HepG2 (cell line): Measurements from ENCODE around the gene SCGB1D2.

ENCODE experiments used
- BRCA1 ChIP-seq: sonication (generic); formaldehyde crosslinking; IDR thresholded peaks from 2 replicates; pipeline ENCODE4 v1.4.0; 2020; ENCODE audit warnings: missing genetic modification reagents
- CTCF ChIP-seq: sonication (generic); formaldehyde crosslinking; IDR thresholded peaks from 2 replicates; pipeline ENCODE4 v1.5.0; 2020; ENCODE audit warnings: mild to moderate bottlenecking, missing genetic modification reagents, moderate library complexity
- EP300 ChIP-seq, 3 experiments: sonication (generic) in 1 of 3; formaldehyde crosslinking in 1 of 3; IDR thresholded peaks; 2 replicates each; pipeline versions ENCODE4 v1.5.1 to v1.6.1; 2011 to 2020; ENCODE audit warnings: low read depth in 2 of 3, low read length in 2 of 3, borderline replicate concordance in 1 of 3, improper control_type of control experiment in 1 of 3, mild to moderate bottlenecking in 1 of 3, missing genetic modification reagents in 1 of 3, moderate library complexity in 1 of 3
- GATAD2A ChIP-seq: IDR thresholded peaks from 2 replicates; pipeline ENCODE4 v1.6.1; 2016
- POLR2A ChIP-seq, 2 experiments: IDR thresholded peaks; 2 replicates each; pipeline ENCODE4 v1.6.1; 2011; ENCODE audit warnings: low read depth in 2 of 2, low read length in 2 of 2, mild to moderate bottlenecking in 1 of 2, moderate library complexity in 1 of 2; ENCODE audit not compliant: insufficient read depth in 1 of 2
- POLR2AphosphoS2 ChIP-seq: IDR thresholded peaks from 2 replicates; pipeline ENCODE4 v1.6.1; 2011; ENCODE audit warnings: low read depth, low read length, improper control_type of control experiment
- POLR2AphosphoS5 ChIP-seq: IDR thresholded peaks from 2 replicates; pipeline ENCODE4 v1.6.1; 2012; ENCODE audit warnings: low read depth, low read length
- RBAK ChIP-seq: sonication (generic); formaldehyde crosslinking; IDR thresholded peaks from 2 replicates; pipeline ENCODE4 v1.5.1; 2020; ENCODE audit warnings: mild to moderate bottlenecking, missing genetic modification reagents
- ZBTB49 ChIP-seq: sonication (generic); formaldehyde crosslinking; IDR thresholded peaks from 2 replicates; pipeline ENCODE4 v1.4.0; 2020; ENCODE audit warnings: missing genetic modification reagents, borderline replicate concordance
- ZNF225 ChIP-seq: sonication (generic); formaldehyde crosslinking; IDR thresholded peaks from 2 replicates; pipeline ENCODE4 v1.4.0; 2020; ENCODE audit warnings: mild to moderate bottlenecking, missing genetic modification reagents
- ZZZ3 ChIP-seq: sonication (generic); formaldehyde crosslinking; IDR thresholded peaks from 2 replicates; pipeline ENCODE4 v1.4.0; 2020; ENCODE audit warnings: missing genetic modification reagents, mild to moderate bottlenecking, borderline replicate concordance
- TF ChIP-seq, protein P1 (sequence below): sonication (generic); formaldehyde crosslinking; IDR thresholded peaks from 2 replicates; pipeline ENCODE4 v1.5.1; 2020; ENCODE audit warnings: mild to moderate bottlenecking, missing genetic modification reagents, moderate library complexity

DNA sequence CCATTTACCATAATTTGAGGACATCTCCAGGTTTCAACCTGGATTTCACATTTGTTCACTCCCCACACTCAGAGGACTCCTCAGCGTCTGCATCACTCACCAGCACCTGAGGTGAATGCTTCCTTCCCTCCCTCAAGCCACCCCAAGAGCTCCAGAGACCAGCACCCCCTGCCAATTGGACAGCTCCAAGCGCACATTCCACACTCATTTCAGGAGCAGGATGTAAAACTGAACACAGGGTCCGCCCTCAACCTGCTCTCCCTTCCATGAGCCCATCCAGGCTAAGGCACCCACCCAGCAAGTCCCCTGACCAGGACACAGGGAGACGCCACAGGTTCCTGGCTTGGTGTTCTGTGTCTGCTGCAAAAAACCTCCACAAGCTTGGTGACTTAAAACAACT is 48.1 kb upstream of the SCGB1D2 start:
- no peak for TF ChIP-seq POLR2AphosphoS2
- no peak for TF ChIP-seq GATAD2A (CRISPR knock-in tag)
- TF ChIP-seq, protein P1, sequence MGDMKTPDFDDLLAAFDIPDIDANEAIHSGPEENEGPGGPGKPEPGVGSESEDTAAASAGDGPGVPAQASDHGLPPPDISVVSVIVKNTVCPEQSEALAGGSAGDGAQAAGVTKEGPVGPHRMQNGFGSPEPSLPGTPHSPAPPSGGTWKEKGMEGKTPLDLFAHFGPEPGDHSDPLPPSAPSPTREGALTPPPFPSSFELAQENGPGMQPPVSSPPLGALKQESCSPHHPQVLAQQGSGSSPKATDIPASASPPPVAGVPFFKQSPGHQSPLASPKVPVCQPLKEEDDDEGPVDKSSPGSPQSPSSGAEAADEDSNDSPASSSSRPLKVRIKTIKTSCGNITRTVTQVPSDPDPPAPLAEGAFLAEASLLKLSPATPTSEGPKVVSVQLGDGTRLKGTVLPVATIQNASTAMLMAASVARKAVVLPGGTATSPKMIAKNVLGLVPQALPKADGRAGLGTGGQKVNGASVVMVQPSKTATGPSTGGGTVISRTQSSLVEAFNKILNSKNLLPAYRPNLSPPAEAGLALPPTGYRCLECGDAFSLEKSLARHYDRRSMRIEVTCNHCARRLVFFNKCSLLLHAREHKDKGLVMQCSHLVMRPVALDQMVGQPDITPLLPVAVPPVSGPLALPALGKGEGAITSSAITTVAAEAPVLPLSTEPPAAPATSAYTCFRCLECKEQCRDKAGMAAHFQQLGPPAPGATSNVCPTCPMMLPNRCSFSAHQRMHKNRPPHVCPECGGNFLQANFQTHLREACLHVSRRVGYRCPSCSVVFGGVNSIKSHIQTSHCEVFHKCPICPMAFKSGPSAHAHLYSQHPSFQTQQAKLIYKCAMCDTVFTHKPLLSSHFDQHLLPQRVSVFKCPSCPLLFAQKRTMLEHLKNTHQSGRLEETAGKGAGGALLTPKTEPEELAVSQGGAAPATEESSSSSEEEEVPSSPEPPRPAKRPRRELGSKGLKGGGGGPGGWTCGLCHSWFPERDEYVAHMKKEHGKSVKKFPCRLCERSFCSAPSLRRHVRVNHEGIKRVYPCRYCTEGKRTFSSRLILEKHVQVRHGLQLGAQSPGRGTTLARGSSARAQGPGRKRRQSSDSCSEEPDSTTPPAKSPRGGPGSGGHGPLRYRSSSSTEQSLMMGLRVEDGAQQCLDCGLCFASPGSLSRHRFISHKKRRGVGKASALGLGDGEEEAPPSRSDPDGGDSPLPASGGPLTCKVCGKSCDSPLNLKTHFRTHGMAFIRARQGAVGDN: no peak
- no peak for TF ChIP-seq CTCF (CRISPR knock-in tag)
- no peak for TF ChIP-seq EP300 (IDR thresholded peaks at IDR 0.05; ENCODE audit: low read depth in 2 of 2, low read length in 2 of 2)
- no peak for TF ChIP-seq EP300 (CRISPR knock-in tag; IDR thresholded peaks at IDR 0.05; ENCODE audit: borderline replicate concordance)
- no peak for TF ChIP-seq POLR2AphosphoS5
- TF ChIP-seq POLR2A (IDR thresholded peaks at IDR 0.05; ENCODE audit: insufficient read depth in 1 of 2, low read depth in 2 of 2, low read length in 2 of 2): no peak
- TF ChIP-seq RBAK (CRISPR knock-in tag): no peak
- no peak for TF ChIP-seq ZBTB49
- TF ChIP-seq ZNF225 (CRISPR knock-in tag): no peak
- no peak for TF ChIP-seq BRCA1 (CRISPR knock-in tag)
- TF ChIP-seq ZZZ3 (CRISPR knock-in tag): no peak
